OCI-LY1 (cell line): Measurements from ENCODE around the gene CISH.

Experiments
- H2AFZ ChIP-seq: fragments of 200-600 bp; sonication (generic), shearing (Covaris generic); 2 replicates; pipeline ENCODE4 v1.6.0; 2014; ENCODE audit warnings: antibody characterized with exemption, mild to moderate bottlenecking, low read length
- H3F3A ChIP-seq: fragments of 200-600 bp; sonication (generic), shearing (Covaris generic); 2 replicates; pipeline ENCODE4 v1.6.0; 2014; ENCODE audit warnings: mild to moderate bottlenecking, antibody characterized with exemption, low read length, moderate library complexity; ENCODE audit not compliant: insufficient read depth
- H3K27ac ChIP-seq: fragments of 200-600 bp; sonication (generic); 2 replicates; pipeline ENCODE4 v1.5.1; 2014; ENCODE audit warnings: low read length, mixed run types, mild to moderate bottlenecking, low read depth; ENCODE audit not compliant: poor library complexity, severe bottlenecking
- H3K27me3 ChIP-seq: fragments of 200-600 bp; sonication (generic); 2 replicates; pipeline ENCODE4 v1.6.0; 2014; ENCODE audit warnings: antibody characterized with exemption, mild to moderate bottlenecking, low read length, moderate library complexity; ENCODE audit not compliant: insufficient read depth
- H3K36me3 ChIP-seq: fragments of 200-600 bp; sonication (generic); 2 replicates; pipeline ENCODE4 v1.6.1; 2014; ENCODE audit warnings: mild to moderate bottlenecking, antibody characterized with exemption, low read length, moderate library complexity, mixed read lengths; ENCODE audit not compliant: insufficient read depth
- H3K4me1 ChIP-seq: fragments of 200-600 bp; sonication (generic); 2 replicates; pipeline ENCODE4 v1.5.1; 2014; ENCODE audit warnings: mild to moderate bottlenecking, low read length, moderate library complexity; ENCODE audit not compliant: insufficient read depth, severe bottlenecking
- H3K4me2 ChIP-seq: fragments of 200-600 bp; sonication (generic), shearing (Covaris generic); 2 replicates; pipeline ENCODE4 v1.6.1; 2014; ENCODE audit warnings: low read length
- H3K4me3 ChIP-seq: fragments of 200-600 bp; sonication (generic); 2 replicates; pipeline ENCODE4 v1.5.1; 2014; ENCODE audit warnings: low read length, low read depth, mild to moderate bottlenecking, mixed read lengths; ENCODE audit not compliant: poor library complexity, severe bottlenecking
- H3K79me2 ChIP-seq: fragments of 200-600 bp; shearing (Covaris generic); 2 replicates; pipeline ENCODE4 v1.6.1; 2016; ENCODE audit warnings: mixed run types, low read length, mixed read lengths; ENCODE audit not compliant: insufficient read depth
- H3K9ac ChIP-seq: fragments of 200-600 bp; sonication (generic), shearing (Covaris generic); 2 replicates; pipeline ENCODE4 v1.6.1; 2014; ENCODE audit warnings: mild to moderate bottlenecking, low read length, mixed read lengths
- H3K9me2 ChIP-seq: fragments of 200-600 bp; sonication (generic), shearing (Covaris generic); 2 replicates; pipeline ENCODE4 v1.6.1; 2014; ENCODE audit warnings: low read depth, mild to moderate bottlenecking, low read length, mixed read lengths
- H3K9me3 ChIP-seq: fragments of 200-600 bp; shearing (Covaris generic); 2 replicates; pipeline ENCODE4 v1.6.1; 2014; ENCODE audit warnings: low read length, mixed read lengths
- H4K20me1 ChIP-seq: fragments of 200-600 bp; sonication (generic), shearing (Covaris generic); 2 replicates; pipeline ENCODE4 v1.6.0; 2016; ENCODE audit warnings: mild to moderate bottlenecking, low read length; ENCODE audit not compliant: insufficient read depth
- EZH2 ChIP-seq: fragments of 200-600 bp; sonication (generic), shearing (Covaris generic); IDR thresholded peaks from 2 replicates; pipeline ENCODE4 v1.8.0; 2017; ENCODE audit warnings: borderline replicate concordance, mixed run types, mild to moderate bottlenecking, antibody characterized with exemption, low read length, moderate library complexity, mixed read lengths
- TF ChIP-seq, protein P1 (sequence below): fragments of 200-600 bp; sonication (generic), shearing (Covaris generic); IDR thresholded peaks from 2 replicates; pipeline ENCODE4 v1.5.1; 2017; ENCODE audit warnings: mild to moderate bottlenecking, antibody characterized with exemption, low read length, moderate library complexity, mixed read lengths

CISH gene

DNA sequence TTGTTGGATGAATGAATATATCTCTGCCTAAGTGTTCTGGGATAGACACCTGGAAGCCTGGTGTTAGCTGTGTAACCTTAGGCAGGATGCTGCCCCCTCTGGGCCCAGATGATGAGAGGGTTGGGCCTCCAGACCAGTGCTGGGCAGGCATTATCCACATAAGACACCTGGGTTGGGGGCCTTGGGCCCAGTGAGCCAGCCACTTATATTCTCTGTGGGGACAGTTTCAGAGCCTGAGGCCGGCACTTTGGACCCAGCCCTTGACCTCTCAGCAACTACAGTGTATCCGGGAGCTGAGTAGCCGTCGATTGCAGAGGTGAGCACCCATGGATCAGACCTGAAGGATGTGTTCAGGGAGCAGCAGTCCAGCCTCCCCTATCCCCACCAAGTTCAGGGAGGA is 40.1 kb downstream of the CISH start:
- Histone ChIP-seq H3F3A (no peaks in the 10 kb centered on the region), H3K9me3 (no peaks in the 10 kb centered on the region), H3K4me2 (no peak overlapping the region), H3K9ac (no peak overlapping the region), H3K9me2 (no peaks in the 10 kb centered on the region), H2AFZ (no peak overlapping the region), H3K4me1 (peaks cover 29% of the 10 kb centered on the region), H4K20me1 (no peaks in the 10 kb centered on the region), H3K27me3 (no peaks in the 10 kb centered on the region), H3K27ac (no peak overlapping the region), H3K36me3 (no peaks in the 10 kb centered on the region), H3K4me3 (no peak overlapping the region), H3K79me2 (no peaks in the 10 kb centered on the region)
- TF ChIP-seq, protein P1, sequence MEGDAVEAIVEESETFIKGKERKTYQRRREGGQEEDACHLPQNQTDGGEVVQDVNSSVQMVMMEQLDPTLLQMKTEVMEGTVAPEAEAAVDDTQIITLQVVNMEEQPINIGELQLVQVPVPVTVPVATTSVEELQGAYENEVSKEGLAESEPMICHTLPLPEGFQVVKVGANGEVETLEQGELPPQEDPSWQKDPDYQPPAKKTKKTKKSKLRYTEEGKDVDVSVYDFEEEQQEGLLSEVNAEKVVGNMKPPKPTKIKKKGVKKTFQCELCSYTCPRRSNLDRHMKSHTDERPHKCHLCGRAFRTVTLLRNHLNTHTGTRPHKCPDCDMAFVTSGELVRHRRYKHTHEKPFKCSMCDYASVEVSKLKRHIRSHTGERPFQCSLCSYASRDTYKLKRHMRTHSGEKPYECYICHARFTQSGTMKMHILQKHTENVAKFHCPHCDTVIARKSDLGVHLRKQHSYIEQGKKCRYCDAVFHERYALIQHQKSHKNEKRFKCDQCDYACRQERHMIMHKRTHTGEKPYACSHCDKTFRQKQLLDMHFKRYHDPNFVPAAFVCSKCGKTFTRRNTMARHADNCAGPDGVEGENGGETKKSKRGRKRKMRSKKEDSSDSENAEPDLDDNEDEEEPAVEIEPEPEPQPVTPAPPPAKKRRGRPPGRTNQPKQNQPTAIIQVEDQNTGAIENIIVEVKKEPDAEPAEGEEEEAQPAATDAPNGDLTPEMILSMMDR = no peak
- TF ChIP-seq EZH2 = no peak

- H3K79me2 ChIP-seq = no peaks in the 10 kb centered on the region
- H3F3A ChIP-seq = no peaks in the 10 kb centered on the region
- peaks cover 29% of the 10 kb centered on the region for H3K4me1 ChIP-seq
- H3K9ac ChIP-seq = no peak overlapping the region; the same call in 1 of the 2 replicates
- H3K9me3 ChIP-seq = no peaks in the 10 kb centered on the region
- TF ChIP-seq EZH2 = no peak
- TF ChIP-seq, protein P1 = no peak
- no peaks in the 10 kb centered on the region for H3K36me3 ChIP-seq
- H3K27me3 ChIP-seq = no peaks in the 10 kb centered on the region
- peak overlapping the region; percentile 89 for H3K4me2 ChIP-seq
- H2AFZ ChIP-seq = no peak overlapping the region
- no peaks in the 10 kb centered on the region for H3K9me2 ChIP-seq
- H3K27ac ChIP-seq = peak overlapping the region; percentile 32
- no peaks in the 10 kb centered on the region for H4K20me1 ChIP-seq
- H3K4me3 ChIP-seq = peak overlapping the region; percentile 100
Measured at GRCh38 chr3:50570508-50571279, 40.9 kb downstream of the CISH start.

DNA sequence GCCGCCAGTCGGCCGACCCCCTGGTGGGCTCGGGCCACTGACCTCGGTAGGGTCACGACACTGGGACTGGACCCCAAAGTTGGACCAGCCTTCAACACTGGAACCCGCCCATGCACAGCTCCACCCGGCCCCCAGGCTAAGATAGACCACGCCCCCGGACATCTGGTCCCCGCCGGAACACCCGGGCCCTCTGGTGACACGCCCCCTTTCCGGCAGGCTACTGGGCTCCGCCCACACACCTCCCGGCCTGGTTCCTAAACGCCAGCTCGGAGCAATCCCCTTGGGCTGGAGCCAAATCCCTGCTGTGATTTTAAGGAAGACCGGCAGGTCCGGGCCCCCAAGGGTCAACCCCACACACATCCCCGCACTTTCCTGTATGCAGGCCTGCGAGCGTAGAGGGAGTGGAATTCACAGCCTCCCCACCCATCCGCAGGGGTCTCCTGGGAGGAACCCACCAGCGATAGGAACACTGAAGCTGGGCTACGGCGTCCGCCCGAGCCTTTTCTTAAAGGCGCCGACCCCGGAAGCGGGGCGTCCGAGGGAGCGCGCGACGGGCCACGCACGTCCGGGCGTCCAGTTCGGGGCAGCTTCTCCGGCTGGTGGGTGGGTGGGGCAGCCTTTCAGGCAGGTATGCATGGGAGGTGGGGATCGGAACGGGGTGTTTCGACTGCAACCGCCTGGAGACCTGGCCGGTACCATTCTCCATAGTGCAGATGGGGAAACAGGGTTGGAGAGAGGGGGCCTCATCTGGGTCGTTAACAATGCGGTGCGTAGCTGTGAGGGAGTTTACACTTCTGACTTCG is 42.4 kb downstream of the CISH start, which contains the start of gene HEMK1:
HEMK1 (plus strand) TSS at position 576 of the 803 bp plus-strand sequence. CDS start 1,583 bp downstream, outside the sequence.
- Histone ChIP-seq H4K20me1 (no peaks in the 10 kb centered on the region), H3F3A (no peaks in the 10 kb centered on the region), H3K27me3 (no peaks in the 10 kb centered on the region), H3K79me2 (no peaks in the 10 kb centered on the region), H3K4me3 (peak within 1 kb of the TSS; percentile 100), H3K9me2 (no peaks in the 10 kb centered on the region), H3K4me1 (peaks cover 29% of the 10 kb centered on the region), H3K36me3 (no peaks in the 10 kb centered on the region), H3K27ac (peak within 1 kb of the TSS; percentile 36), H3K9ac (peak within 1 kb of the TSS; percentile 97), H3K4me2 (peak within 1 kb of the TSS; percentile 89), H3K9me3 (no peaks in the 10 kb centered on the region), H2AFZ (peak within 1 kb of the TSS; percentile 67; the same call in 1 of the 2 replicates)
- TF ChIP-seq, protein P1 = no peak
- TF ChIP-seq EZH2 = no peak
